SU-DHL-6 (cell line): ENCODE measurements around the gene SQOR.

ENCODE experiments used
- H2AFZ ChIP-seq: fragments of 200-600 bp; sonication (generic); 2 replicates; pipeline ENCODE4 v1.6.1; 2014; ENCODE audit warnings: low read depth, mild to moderate bottlenecking, moderate library complexity, mixed read lengths, antibody characterized with exemption, low read length; ENCODE audit not compliant: severe bottlenecking
- H3F3A ChIP-seq: fragments of 200-600 bp; shearing (Covaris generic); 2 replicates; pipeline ENCODE4 v1.6.0; 2016; ENCODE audit warnings: antibody characterized with exemption, mild to moderate bottlenecking; ENCODE audit not compliant: insufficient read depth
- H3K27ac ChIP-seq: fragments of 200-600 bp; sonication (generic); 2 replicates; pipeline ENCODE4 v1.5.1; 2016; ENCODE audit warnings: low read depth, mild to moderate bottlenecking, low read length, moderate library complexity, mixed read lengths
- H3K27me3 ChIP-seq: fragments of 200-600 bp; sonication (generic), shearing (Covaris generic); 2 replicates; pipeline ENCODE4 v1.6.0; 2014; ENCODE audit warnings: mild to moderate bottlenecking, low read length
- H3K36me3 ChIP-seq: fragments of 200-600 bp; sonication (generic); 2 replicates; pipeline ENCODE4 v1.6.1; 2014; ENCODE audit warnings: mild to moderate bottlenecking, low read length, mixed read lengths
- H3K4me2 ChIP-seq: fragments of 300-600, 200-600 bp; shearing (Covaris generic), sonication (generic); 2 replicates; pipeline ENCODE4 v1.6.0; 2014; ENCODE audit warnings: low read length, low read depth, mild to moderate bottlenecking; ENCODE audit not compliant: poor library complexity, severe bottlenecking
- H3K4me3 ChIP-seq: fragments of 200-600 bp; sonication (generic); 2 replicates; pipeline ENCODE4 v1.5.1; 2014; ENCODE audit warnings: antibody characterized with exemption, low read length, mild to moderate bottlenecking, mixed read lengths; ENCODE audit not compliant: insufficient read depth, poor library complexity, severe bottlenecking
- H3K79me2 ChIP-seq: fragments of 200-600 bp; sonication (generic); 2 replicates; pipeline ENCODE4 v1.6.1; 2014; ENCODE audit warnings: mild to moderate bottlenecking, low read length, moderate library complexity; ENCODE audit not compliant: insufficient read depth
- H3K9ac ChIP-seq: fragments of 200-600 bp; sonication (generic); 2 replicates; pipeline ENCODE4 v1.7.0; 2014; ENCODE audit warnings: mild to moderate bottlenecking, low read length
- H3K9me2 ChIP-seq: fragments of 200-600 bp; sonication (generic); replicated peaks from 2 replicates; pipeline ENCODE4 v1.6.1; 2014; ENCODE audit warnings: low read length; ENCODE audit not compliant: insufficient read depth
- H3K9me3 ChIP-seq: fragments of 200-600 bp; sonication (generic); 2 replicates; pipeline ENCODE4 v1.6.1; 2014; ENCODE audit warnings: low read length, mixed read lengths; ENCODE audit not compliant: insufficient read depth
- H4K20me1 ChIP-seq: fragments of 200-600 bp; sonication (generic); 2 replicates; pipeline ENCODE4 v1.6.1; 2014; ENCODE audit warnings: low read depth, mild to moderate bottlenecking, antibody characterized with exemption, low read length, moderate library complexity, mixed read lengths
- CTCF ChIP-seq: fragments of 200-600 bp; sonication (generic); IDR thresholded peaks from one replicate; pipeline ENCODE4 v1.5.1; 2017; ENCODE audit warnings: antibody characterized with exemption, mild to moderate bottlenecking, low read length, moderate library complexity; ENCODE audit not compliant: insufficient read depth, poor library complexity, severe bottlenecking
- EZH2phosphoT487 ChIP-seq: fragments of 200-600 bp; sonication (generic), shearing (Covaris generic); conservative IDR thresholded peaks from 2 replicates; pipeline ENCODE4 v1.6.1; 2018; ENCODE audit warnings: mild to moderate bottlenecking, antibody characterized with exemption, low read length, moderate library complexity, mixed read lengths

Gene SQOR

DNA sequence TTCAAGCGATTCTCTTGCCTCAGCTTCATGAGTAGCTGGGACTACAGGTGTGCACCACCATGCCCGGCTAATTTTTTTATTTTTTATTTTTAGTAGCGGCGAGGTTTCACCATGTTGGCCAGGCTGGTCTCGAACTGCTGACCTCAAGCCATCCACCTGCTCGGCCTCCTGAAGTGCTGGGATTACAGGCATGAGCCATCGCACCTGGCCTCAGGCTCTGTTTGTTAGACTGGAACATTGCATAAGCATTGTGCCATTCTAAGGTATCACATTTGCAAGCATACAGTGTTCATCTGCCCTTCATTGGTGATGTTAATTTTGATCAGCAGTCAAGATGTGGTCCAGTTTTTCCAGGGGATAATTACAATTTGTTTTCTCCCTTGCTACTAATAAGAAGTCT is 43.0 kb downstream of the SQOR start:
- H4K20me1 ChIP-seq = no peaks in the 10 kb centered on the region

DNA sequence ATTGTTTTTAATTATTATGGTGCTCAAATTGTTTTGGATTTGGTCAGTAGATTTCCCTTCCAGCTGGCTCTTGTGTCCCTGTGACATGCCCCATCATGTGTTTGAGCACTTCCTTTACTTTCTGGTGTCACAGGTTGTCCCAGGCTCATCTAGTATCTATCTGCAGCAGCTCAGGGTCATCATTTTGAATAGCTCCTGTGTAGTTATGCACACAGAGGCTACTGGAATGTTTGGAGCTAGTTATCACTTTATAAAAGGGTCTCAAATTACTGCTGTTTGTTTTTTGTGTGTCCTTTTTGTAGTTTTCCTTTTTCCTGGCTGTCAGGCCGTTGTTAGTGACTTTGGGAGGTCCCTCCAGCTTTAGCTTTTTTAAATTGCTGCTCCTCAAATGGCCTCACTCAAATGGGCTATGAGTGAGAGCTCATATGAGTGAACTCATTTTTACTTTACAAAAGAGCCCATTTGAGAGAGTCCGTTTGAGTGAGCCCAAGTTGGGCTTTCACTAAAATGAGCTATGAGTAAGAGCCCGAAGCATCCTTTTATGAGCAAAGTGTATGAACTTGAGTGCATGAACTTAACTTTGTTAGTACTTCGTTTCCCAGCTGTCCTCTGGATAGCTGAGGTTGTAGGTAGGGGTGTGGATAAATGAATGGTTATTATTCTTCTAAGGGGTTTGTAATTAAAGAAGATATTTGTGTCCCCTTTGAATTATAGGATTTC is 43.8 kb downstream of the SQOR start:
- no peaks in the 10 kb centered on the region for H4K20me1 ChIP-seq
- H3K36me3 ChIP-seq = no peaks in the 10 kb centered on the region
- no peaks in the 10 kb centered on the region for H3F3A ChIP-seq
- H3K4me2 ChIP-seq = no peak overlapping the region
- H2AFZ ChIP-seq = no peak overlapping the region
- TF ChIP-seq EZH2phosphoT487 (no peak), CTCF (no peak)
- no peaks in the 10 kb centered on the region for H3K79me2 ChIP-seq
- no peak overlapping the region for H3K27ac ChIP-seq
- H3K9me2 ChIP-seq = no peaks in the 10 kb centered on the region
- H3K4me3 ChIP-seq = no peak overlapping the region
- no peaks in the 10 kb centered on the region for H3K27me3 ChIP-seq
- H3K9me3 ChIP-seq = no peaks in the 10 kb centered on the region
- H3K9ac ChIP-seq = no peak overlapping the region

More for the DNA sequence above, 43.0 kb downstream of the SQOR start:
- Histone ChIP-seq H3K27ac (no peak overlapping the region), H3K4me2 (no peak overlapping the region), H3K36me3 (no peaks in the 10 kb centered on the region), H3K9me2 (no peaks in the 10 kb centered on the region), H2AFZ (no peak overlapping the region), H3K9me3 (no peaks in the 10 kb centered on the region), H3K27me3 (no peaks in the 10 kb centered on the region), H3F3A (no peaks in the 10 kb centered on the region), H3K4me3 (no peak overlapping the region), H3K79me2 (no peaks in the 10 kb centered on the region), H3K9ac (no peak overlapping the region)
- TF ChIP-seq EZH2phosphoT487 (no peak), CTCF (no peak)

DNA sequence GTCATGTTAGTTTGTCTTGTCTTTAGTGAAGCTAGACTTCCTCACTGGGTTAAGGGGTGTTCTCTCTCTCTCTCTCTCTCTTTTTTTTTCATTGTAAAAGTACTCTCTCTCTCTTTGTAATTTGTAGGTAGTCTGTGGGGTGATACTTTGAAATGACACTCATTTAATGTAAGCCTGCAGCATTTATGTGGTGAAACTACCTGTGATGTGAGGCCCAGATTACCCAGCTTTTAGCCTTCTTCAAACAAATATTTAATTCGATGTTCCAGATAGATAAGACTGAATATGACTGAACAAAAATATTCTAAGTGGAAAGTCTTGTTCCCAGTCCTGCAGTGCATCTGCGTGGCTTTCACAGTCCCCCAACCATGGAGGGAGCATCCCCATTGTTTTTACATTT is 49.7 kb downstream of the SQOR start:
- Histone ChIP-seq H3F3A (no peaks in the 10 kb centered on the region), H3K27me3 (no peaks in the 10 kb centered on the region)

More for the DNA sequence above, 49.7 kb downstream of the SQOR start:
- no peak overlapping the region for H3K4me2 ChIP-seq
- H3K27ac ChIP-seq = no peak overlapping the region
- H3K36me3 ChIP-seq = no peaks in the 10 kb centered on the region
- no peak overlapping the region for H2AFZ ChIP-seq
- H3K9ac ChIP-seq = no peak overlapping the region
- H4K20me1 ChIP-seq = no peaks in the 10 kb centered on the region
- no peaks in the 10 kb centered on the region for H3K9me3 ChIP-seq
- no peaks in the 10 kb centered on the region for H3K9me2 ChIP-seq
- no peaks in the 10 kb centered on the region for H3K79me2 ChIP-seq
- no peak for TF ChIP-seq EZH2phosphoT487
- TF ChIP-seq CTCF = no peak
- no peak overlapping the region for H3K4me3 ChIP-seq
